A549 treated with GW870086 at 1 μM for 4 hours (cell line): ENCODE results near the gene CST6. TPM values are rescaled to one million over a fixed set of nuclear protein-coding genes. Genes with fewer than 3 reads are reported as not detected.

Source experiments
- total RNA-seq: library from RNA; stranded (reverse); fragments of 200-300 nt; extraction: Qiagen RNA extraction; gene quantifications from 5 replicates; pipeline ENCODE4 v1.2.3, GENCODE V29; 2022; ENCODE audit warnings: low read depth

Gene CST6
- total RNA-seq, result not detected in 5 replicates

GRCh38 chr11:66011785-66012303 is at the start of gene CST6:
Gene CST6 (plus strand): TSS chr11:66012008. CDS start chr11:66012045, 37 bp downstream.

GRCh38 chr11:66001942-66002647 is 9.7 kb upstream of the CST6 start, which contains the start of the genes BANF1 and EIF1AD:
Gene BANF1 (plus strand): TSS chr11:66002503. CDS start chr11:66003251, 748 bp downstream.
Gene EIF1AD (minus strand): TSS chr11:66002157. CDS start chr11:66000389, 1,768 bp downstream.

GRCh38 chr11:66026017-66026529 is 14.3 kb downstream of the CST6 start, which contains the start of gene CATSPER1:
Gene CATSPER1 (minus strand): TSS chr11:66026479. CDS start chr11:66026379, 100 bp downstream.

GRCh38 chr11:66048547-66049323 is 36.9 kb downstream of the CST6 start, which contains the start of gene GAL3ST3:
Gene GAL3ST3 (minus strand): TSS chr11:66049161. CDS start chr11:66045415, 3,746 bp downstream.

GRCh38 chr11:66051766-66052663 is 40.2 kb downstream of the CST6 start, which contains the start of gene SF3B2:
Gene SF3B2 (plus strand): TSS chr11:66052364. CDS start chr11:66052385, 21 bp downstream.

Other genes with a start within 250 kb of the CST6 start
- gene AP5B1, start 231.0 kb upstream of the CST6 start, total RNA-seq, result 8.5 to 12.1 TPM (median 10.7 TPM) in 5 replicates
- gene OVOL1, start 224.9 kb upstream of the CST6 start, total RNA-seq, result 0.05 to 0.09 TPM (median 0.08 TPM) in 3 of 5 replicates, not detected in the others
- 0.05 to 0.08 TPM (median 0.07 TPM) in 3 of 5 replicates, not detected in the others for gene SNX32, start 178.0 kb upstream of the CST6 start, total RNA-seq
- gene CFL1, start 153.8 kb upstream of the CST6 start, total RNA-seq, result 1,820 to 2,323 TPM (median 2,200 TPM) in 5 replicates
- gene MUS81, start 151.6 kb upstream of the CST6 start, total RNA-seq, result 20.1 to 33.6 TPM (median 29.6 TPM) in 5 replicates
- gene EFEMP2, start 139.2 kb upstream of the CST6 start, total RNA-seq, result 0.64 to 1.2 TPM (median 1.1 TPM) in 5 replicates
- gene CTSW, start 132.2 kb upstream of the CST6 start, total RNA-seq, result 0.09 to 0.10 TPM in 2 of 5 replicates, not detected in the others
- 73.7 to 85.9 TPM (median 84.2 TPM) in 5 replicates for gene FIBP, start 123.5 kb upstream of the CST6 start, total RNA-seq
- gene CCDC85B, start 121.3 kb upstream of the CST6 start, total RNA-seq, result 30.0 to 43.4 TPM (median 41.9 TPM) in 5 replicates
- gene FOSL1, start 111.6 kb upstream of the CST6 start, total RNA-seq, result 125 to 190 TPM (median 143 TPM) in 5 replicates
- gene C11orf68, start 92.9 kb upstream of the CST6 start, total RNA-seq, result 32.7 to 44.7 TPM (median 43.0 TPM) in 5 replicates
- 183 to 254 TPM (median 197 TPM) in 5 replicates for gene DRAP1, start 92.6 kb upstream of the CST6 start, total RNA-seq
- not detected in 5 replicates for gene TSGA10IP, start 66.5 kb upstream of the CST6 start, total RNA-seq
- 47.0 to 61.7 TPM (median 60.4 TPM) in 5 replicates for gene SART1, start 50.3 kb upstream of the CST6 start, total RNA-seq
- gene EIF1AD, start 9.9 kb upstream of the CST6 start, total RNA-seq, result 37.7 to 47.7 TPM (median 40.1 TPM) in 5 replicates
- 358 to 512 TPM (median 465 TPM) in 5 replicates for gene BANF1, start 9.5 kb upstream of the CST6 start, total RNA-seq
- gene CATSPER1, start 14.5 kb downstream of the CST6 start, total RNA-seq, result 0.89 to 1.8 TPM (median 1.5 TPM) in 5 replicates
- gene GAL3ST3, start 37.2 kb downstream of the CST6 start, total RNA-seq, result not detected in 5 replicates
- 167 to 176 TPM (median 170 TPM) in 5 replicates for gene SF3B2, start 40.4 kb downstream of the CST6 start, total RNA-seq
- gene PACS1, start 58.3 kb downstream of the CST6 start, total RNA-seq, result 55.6 to 82.5 TPM (median 76.9 TPM) in 5 replicates
- gene KLC2, start 245.7 kb downstream of the CST6 start, total RNA-seq, result 39.5 to 45.3 TPM (median 41.9 TPM) in 5 replicates